ENCODE measurements around the gene GALNT5.

The GALNT5 gene

DNA sequence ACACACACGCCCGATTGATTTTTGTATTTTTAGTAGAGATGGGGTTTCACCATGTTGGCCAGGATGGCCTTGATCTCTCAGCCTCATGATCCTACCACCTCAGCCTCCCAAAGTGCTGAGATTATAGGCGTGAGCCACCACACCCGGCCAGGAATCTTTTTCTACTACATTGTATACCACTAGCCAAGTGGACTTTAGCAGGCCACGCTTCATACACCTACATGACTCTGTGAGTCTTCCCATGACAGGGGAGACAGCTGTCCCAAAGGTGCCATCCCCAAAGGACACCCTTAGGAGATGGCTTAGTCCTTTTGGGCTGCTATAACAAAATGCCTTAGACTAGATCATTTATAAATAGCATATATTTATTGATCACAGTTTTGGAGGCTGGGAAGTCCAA lies 35.3 kb downstream of the GALNT5 start:
- DNase-seq (ENCODE audit: low read depth) = no peak

DNA sequence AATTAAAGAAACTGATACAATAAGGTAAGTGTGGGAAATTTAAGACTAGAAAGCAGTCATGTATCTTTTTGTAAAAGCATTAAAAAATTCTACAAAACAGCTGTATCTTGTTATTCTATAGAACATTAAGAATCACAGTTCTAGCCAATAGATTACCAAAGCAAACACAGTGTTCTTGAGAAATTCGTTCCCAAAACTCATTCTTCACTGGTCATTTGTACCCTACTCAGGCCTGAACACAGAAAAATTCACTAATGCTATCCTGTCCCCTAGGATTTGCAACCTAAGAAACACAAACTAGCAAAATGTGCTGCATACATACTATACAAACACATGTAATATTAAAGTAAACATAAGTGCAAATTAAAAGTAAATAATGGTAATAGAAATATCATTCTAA lies 39.0 kb downstream of the GALNT5 start:
- no peak for DNase-seq (ENCODE audit: low read depth)

DNA sequence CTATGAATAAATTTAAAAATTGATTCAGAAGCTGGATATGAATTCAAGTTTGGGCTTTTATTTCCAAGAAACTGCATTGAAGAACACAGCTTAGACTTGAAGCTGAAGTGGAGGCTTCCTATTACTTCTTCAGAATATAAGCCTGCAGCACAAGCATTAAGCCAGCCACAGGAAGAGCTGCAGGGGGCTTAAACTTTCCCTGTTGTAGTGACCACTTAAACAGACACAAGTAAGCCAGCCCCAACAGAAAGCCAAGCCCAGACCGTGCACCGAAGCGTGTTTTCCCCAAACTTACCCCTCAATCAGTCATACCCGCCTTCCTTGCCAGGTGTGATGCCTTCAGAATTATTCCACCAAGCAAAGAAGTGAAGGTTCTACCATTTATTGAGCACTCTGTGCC lies 39.5 kb downstream of the GALNT5 start:
- DNase-seq (ENCODE audit: low read depth) = no peak

DNA sequence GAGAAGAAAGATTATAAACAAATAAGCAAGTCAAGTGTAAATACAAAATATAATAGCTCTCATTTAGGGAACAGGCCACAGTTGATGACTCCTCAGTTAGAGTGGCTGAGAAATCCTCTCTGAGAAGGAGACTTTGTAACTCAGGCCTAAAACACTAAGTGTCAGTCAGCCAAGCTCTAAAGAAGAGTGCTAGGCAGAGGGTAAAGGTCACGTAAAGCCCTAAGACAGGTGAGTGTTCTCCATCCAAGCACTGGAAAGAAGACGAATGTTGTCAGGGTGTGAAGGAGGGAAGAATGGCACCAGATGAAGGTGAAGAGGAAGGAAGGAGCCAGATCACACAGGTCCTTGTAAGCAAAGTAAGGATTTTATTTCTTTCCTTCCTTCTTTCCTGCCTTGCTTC lies 43.8 kb downstream of the GALNT5 start:
- DNase-seq (ENCODE audit: low read depth) = no peak

DNA sequence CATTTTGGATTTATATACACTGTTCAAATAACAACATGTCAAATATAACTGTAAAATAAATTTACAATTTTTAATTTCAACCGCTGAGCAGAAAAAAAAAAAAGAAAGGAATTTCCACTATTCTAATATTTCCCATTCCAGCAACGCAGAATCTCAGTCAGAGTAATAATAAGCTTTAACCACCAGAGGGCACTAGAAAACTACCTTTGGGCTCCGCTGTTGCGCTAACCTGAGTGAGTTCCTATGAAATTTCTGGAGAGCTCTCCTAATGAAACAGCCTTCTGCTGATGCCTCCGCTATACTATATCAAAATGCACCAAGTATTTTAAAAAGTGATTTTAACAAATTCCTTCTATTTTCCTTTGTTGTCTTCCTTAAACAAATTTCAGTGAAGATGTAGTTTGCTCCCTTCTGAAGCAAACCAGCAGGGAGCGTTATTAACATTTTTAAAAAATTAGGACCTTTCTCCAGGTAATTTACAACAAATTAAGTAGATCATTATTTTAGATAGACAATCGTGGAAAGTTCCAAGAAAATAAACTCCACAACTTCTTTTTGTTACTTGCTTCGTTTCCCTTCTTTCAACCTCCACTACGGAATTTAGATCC lies 45.1 kb downstream of the GALNT5 start:
- DNase-seq (ENCODE audit: low read depth) = peak; percentile 34

DNA sequence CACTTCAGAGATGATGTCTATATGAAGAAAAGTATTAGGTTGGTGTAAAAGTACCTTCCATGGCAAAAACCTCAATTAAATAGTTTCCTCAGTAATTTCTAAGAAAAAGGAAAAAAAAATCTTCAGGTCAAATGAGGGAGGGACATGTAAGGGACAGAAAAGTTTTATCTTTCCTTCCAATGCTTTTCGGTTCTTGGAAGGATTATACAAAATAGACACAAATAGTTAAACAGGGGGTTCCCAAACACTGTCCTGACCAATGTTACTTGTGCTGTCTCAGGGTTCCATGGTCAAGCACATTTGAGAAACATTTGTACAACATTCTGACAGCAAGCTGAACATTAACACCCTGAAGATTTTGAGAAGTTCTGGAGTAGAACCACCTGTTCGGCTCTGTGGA lies 46.1 kb downstream of the GALNT5 start:
- DNase-seq (ENCODE audit: low read depth) = no peak

DNA sequence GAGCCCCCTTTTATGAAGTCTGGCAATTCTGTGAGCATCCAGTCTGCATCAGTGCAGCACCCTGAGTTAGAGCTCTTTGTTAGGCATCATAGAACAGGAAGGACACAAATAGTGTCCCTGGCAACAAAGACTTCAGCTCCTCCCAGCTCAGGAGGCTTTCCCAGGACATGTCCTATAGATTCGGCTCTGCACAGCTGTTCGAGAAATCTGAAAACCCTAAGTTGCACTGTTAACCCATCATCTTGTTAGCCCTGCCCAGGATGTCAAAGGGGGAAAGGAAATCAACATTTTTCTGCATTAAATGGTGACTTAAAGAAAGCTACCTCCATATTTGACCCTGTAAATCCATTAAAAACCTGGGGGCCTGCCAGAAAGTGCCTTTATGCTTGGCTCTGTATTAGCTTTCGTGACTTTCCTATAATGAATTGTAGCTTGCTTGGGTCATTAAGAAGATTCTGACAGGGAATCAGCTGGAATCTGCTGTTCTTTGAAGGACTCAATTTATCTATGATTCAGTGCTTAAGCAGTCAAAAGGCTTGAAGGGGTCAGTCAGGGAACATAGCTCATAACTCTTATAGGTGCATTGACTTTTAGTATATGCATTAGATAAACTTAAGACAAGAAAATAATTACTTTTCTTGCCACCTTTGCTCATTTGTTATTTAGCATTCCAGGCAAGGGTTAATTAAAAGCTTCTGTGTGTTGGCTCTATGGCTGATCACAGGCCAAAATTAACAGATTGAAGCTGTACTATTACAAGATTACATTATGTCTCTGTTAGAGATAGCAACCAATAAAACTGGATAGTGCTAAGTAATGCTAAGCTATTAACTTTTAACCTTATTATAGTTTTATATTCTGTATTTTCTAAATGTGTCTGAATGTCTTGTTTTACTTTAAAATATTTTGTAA lies 47.6 kb downstream of the GALNT5 start:
- no peak for DNase-seq (ENCODE audit: low read depth)

DNA sequence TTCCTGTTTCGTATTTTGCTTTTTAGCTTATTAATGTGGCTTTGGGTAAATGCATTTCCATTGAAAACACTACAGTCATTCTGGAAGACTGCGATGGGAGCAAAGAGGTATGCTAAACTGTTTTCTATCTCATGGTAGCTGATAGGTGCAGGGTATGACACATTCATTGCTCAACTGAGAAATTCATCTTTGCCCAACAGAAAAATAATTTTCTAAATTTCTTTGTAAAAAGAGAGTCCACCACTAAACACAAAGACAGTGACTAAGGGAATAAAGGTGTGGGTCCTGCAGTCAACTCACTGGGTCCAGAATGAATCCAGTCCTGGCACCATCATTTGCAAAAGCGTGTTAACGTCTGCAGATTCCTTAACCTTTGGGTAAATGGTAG lies 48.2 kb downstream of the GALNT5 start:
- DNase-seq (ENCODE audit: low read depth) = no peak

DNA sequence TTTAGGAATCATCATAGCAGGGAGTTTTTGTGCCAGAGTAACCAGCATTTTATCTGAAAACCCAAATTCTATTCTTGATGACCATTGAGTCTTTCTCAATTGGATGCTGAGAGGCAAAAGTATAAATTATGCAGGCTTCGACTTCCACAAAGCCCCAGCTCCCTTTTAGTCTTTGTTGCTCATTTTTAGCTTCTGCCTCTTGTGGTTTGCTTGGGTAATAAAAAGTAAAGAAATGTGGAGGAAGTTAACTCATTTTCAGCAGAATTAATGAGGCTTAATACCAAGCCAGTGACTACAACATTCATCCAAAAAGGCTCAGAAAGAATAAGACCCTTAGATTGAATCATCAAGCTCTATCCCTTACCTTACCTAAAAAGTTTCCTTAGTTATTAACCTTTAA lies 49.5 kb downstream of the GALNT5 start:
- DNase-seq (ENCODE audit: low read depth) = no peak

DNA sequence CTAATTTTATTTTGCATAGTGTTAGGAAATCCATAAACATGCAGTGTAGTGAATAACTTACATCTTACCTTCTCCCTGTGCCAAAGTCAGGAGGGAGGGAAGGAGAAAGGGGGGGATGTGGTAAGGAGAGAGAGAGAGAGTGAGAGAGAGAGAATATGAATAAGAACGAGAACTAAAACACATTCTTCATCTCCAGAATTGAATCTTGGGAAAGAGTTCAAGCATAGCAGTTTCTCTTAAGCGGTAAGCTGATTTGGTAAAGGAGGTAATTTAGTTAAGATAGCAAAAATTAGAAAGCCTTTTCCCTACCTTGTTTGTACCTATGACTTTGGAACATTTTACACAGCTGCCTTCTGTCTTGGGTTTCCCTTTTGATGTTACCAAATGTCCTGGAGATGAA lies 52.4 kb downstream of the GALNT5 start:
- DNase-seq (ENCODE audit: low read depth) = no peak

DNA sequence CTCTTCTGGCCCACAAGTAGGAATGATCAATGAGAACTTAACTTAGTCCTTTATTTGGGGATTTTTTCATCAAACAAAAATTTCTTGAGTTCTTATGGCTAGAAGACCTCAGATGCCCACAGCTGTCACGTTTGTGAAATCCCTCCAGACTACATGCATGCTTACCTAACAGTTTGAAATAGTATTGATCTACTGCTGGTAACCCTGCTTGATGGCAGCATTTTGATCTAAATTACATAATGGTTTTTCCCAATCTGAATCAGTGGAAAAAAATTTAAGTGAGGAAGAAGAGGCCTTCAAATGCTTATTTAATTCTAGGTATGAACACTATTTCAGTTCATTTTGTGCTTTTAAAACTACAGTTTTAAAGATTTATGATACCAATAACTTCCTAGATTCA lies 54.2 kb downstream of the GALNT5 start:
- DNase-seq (ENCODE audit: low read depth) = no peak

DNA sequence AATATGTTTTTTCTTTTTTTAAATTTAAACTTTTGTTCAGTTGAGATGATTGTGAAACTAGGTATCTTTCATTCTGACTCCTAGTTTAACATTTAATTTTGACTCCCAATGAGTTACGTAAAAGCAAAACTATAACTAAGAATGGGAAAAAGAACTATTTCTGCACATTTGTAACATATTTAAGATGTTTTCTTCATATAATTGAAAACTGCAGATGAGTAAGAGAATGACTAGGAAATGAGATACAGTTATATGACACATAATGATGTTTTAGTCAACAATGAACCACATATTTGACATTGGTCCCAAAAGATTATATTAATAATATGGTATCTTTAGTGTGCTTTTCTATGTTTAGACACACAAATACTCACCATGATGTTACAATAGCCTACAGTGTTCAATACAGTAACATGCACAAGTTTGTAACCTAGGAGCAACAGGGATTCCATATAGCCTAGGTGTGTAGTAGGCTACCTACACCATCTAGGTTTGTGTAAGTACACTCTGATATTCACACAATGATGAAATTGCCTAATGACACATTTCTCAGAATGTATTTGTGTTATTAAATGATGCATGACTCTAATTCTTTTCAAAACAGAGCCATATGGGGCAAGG lies 55.5 kb downstream of the GALNT5 start:
- DNase-seq (ENCODE audit: low read depth) = no peak

DNA sequence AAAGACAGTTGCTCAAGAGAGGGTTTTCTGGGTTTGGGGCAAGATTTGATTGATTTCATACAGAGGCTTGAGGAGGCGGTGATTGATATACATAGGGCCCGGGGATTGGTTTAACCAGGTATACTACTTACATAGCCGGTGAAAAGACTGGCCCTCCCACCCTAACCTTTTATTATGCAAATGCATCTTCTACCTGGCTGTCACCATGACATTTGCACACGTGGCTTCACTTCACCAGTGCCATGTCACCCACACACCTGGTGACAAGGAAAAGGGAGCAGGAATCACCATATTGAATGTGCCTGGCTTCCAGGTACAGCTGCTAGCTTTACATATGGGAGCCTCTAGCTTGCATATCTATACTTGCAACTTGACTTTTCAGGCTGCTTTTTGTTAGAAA lies 58.4 kb downstream of the GALNT5 start:
- no peak for DNase-seq (ENCODE audit: low read depth)

DNA sequence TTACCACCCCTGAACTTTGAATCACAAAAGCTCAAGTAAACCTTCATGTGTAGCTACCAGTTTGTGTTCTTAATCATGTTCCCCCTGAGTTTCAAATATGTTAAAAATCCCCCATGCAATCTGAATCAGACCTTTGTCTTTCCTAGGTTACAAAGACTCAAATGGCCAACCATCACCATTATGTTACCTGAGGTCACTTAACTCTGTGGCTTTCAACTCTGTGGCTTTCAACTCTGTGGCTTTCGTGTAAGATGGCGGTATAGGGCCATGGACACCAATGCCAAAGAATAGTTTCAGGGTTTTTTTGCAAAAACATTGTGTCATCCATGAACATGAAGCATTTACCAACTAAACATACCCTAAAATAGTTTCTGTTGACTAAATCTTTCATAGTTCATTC lies 61.4 kb downstream of the GALNT5 start:
- DNase-seq (ENCODE audit: low read depth) = no peak

DNA sequence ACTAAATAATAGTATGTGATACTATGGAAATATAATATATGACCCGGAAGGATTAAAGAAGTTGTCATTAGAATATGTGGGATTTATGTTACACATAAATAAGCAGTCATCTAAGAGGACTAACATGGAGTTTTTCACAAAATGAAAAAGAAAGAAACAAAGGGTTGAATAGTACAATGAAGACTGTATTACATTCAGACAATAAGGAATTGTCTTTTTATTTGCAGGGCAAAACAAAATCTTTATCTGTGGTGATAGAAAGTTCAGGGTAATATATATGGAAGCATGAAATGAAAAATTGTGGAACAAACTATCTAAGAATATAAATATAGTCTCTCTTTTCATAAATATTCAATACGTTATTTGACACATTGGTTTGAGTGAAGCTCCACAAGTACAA lies 62.3 kb downstream of the GALNT5 start:
- no peak for DNase-seq (ENCODE audit: low read depth)

DNA sequence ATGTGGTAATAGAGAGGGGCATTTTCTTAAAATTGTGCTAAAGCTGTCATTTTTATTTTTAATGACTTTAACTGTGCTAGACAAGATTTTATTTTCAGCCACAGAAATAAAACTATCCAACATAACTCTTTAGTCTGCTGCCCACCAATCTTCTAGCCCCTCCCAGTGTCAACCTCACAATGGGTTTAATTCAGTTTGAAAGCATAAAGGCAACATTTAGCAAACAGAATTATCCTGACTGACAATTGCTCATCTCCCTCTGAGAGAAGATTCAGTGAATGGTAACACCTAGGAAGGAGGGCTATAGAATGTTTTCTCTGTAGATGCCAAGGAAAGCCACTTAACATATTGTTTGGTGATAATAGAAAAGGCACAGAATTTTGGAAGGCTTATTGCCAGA lies 62.9 kb downstream of the GALNT5 start:
- no peak for DNase-seq (ENCODE audit: low read depth)

DNA sequence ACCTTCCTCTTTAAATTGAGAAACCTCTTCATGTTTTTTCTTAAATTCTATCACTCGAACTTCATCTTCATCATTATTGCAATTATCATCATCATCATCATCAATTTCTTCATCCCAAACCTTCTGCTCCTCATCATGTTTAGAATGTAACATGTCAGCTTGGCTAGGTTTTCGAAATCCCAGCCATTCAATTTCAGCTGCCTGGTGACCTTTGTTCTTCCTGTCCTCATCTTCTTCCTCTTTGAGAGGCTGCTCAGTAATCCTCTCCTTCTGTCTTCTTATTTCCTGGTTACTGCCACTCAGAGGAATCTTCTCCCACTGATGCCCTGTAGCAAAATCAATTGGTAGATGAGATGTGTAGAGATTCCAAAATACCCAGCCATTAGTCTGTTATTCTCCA lies 64.0 kb downstream of the GALNT5 start:
- DNase-seq (ENCODE audit: low read depth) = no peak

DNA sequence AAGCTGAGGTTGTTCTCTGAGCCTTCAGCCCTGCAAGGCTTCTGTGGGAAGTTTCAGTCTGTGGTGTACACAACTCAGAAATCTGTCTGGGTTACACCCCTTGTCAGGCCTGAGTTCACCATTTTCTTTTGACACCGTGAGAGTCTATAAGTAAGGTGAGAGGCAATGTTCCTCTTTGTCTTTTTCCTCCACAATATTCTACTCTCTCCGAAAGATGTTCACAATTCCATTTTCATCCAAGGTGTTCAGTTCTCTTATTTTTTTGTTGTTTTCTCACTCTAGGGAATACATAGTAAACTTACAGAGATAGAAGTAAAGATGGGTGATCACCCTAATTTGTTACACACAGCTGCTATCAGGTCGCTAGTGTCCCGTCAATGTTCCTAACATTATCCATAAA lies 64.9 kb downstream of the GALNT5 start:
- no peak for DNase-seq (ENCODE audit: low read depth)

DNA sequence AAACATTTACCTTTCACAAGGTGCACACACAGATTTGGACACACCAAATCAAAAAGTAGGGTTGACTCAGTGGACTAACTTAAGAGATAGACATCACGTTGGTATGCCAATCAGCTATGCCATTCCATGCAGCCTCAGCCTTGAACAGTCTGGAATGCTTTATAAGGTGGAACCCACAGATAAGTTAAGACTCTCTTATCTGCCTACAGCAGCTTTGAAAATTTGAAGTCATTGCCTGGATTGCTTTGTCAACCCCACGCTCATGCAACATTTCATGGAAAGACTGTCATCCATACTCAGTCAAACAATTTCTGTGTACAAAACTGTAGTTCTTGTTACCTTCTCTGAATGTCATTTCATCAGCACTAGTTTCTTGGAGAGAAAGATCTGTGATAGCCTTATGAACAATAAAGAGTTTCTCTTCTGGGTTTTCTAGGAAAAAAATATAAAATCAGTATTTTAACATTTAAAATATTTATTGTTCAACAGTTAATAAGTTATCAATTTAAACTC lies 66.9 kb downstream of the GALNT5 start:
- DNase-seq (ENCODE audit: low read depth) = no peak

DNA sequence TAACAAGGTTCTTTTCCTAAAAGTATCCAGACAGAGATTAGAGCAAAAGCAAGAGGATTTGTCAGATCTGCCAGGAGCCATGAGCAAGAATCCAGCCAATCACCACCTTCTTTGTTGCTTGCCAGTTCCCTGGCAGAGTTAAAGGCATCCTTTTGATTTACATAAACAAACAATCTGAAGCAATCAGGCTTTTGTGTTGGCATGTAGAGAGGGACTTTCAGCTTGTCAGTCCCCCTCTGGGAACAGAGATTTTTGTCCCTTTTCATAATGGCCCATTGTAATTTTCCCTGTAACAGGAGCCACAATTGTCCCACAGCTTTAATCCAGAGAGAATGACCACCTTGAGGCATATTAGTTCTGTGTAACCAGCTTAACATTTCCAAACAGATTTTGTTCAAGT lies 68.3 kb downstream of the GALNT5 start, which contains the start of gene ERMN:
Gene ERMN, minus strand, starts transcription at position 39 of the 400 bp plus-strand sequence. CDS start 182 bp downstream, outside the sequence.
- no peak for DNase-seq (ENCODE audit: low read depth)

DNA sequence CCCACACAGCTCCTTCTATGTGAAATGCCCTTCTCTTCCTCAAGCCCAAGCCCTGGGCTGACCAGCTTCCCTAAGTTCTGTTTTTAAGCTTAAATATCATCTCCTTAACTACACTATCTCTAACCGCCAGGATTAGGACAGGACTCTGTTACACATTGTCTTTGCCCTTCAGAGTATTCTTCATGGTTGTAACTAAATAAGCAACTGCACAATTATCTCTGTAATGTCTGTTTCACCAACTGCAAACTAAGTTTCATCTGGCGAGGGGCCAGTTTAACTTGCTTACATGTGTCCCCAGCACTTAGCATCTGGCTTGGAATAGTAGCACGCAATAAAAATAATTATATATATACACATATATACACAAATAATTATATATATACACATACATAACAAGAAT lies 69.2 kb downstream of the GALNT5 start:
- no peak for DNase-seq (ENCODE audit: low read depth)

DNA sequence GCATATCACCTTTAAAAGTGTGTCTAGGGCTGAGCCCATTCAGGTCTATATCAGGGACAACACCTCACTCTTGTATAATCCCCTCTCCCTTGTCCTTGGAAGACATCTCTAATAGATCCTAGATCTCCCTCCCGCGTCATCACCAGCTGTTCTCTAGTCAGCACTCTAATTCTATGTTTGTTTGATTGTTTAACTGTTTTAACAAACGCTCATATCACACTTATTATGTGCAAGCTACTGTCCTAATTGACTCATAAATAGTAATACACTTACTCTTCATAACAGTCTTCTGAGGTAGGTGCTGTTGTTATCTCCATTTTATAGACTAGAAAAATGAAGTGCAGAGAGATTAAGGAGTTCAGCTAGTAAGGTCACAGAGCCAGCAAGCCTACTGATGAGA lies 69.7 kb downstream of the GALNT5 start:
- no peak for DNase-seq (ENCODE audit: low read depth)

All from stromal cell of bone marrow (primary cell).